ENCODE results near the gene CEBPA.

The CEBPA gene

DNA sequence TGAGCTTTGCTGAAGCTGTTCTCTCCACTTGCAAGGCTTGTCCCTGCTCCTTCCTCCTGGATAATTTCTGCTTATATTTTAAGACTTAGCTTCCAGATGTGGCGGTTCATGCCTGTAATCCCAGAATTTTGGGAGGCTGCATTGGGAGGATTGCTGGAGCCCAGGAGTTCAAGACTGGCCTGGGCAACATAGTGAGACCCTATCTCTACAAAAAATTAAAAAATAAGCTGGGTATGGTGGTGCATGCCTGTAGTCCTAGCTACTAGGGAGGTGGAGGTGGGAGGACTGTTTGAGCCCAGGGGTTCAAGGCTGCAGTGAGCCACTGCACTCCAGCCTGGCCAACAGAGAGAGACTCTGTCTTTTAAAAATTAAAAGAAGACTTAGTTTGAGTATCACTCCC is 31.6 kb downstream of the CEBPA start:
- DNase-seq: no peak

DNA sequence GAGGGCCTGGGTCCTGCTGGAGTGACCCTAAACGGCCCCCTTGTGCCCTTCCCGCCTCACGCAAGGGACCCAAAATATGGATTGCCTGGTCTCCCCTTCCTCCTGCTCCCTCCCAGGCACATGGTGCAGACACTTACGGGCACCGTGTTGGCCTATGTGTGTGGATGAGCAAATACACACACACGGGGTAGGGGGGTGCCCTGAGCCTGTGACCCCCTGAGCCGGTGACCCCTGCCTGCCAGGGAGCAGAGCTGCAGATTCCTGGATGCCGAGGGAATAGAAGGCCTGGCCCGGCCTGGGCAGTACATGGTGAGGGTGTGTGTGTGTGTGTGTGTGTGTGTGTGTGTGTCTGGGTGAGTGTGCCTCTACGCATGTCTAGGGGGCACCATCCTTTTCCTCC is 33.3 kb downstream of the CEBPA start:
- no peak for DNase-seq

DNA sequence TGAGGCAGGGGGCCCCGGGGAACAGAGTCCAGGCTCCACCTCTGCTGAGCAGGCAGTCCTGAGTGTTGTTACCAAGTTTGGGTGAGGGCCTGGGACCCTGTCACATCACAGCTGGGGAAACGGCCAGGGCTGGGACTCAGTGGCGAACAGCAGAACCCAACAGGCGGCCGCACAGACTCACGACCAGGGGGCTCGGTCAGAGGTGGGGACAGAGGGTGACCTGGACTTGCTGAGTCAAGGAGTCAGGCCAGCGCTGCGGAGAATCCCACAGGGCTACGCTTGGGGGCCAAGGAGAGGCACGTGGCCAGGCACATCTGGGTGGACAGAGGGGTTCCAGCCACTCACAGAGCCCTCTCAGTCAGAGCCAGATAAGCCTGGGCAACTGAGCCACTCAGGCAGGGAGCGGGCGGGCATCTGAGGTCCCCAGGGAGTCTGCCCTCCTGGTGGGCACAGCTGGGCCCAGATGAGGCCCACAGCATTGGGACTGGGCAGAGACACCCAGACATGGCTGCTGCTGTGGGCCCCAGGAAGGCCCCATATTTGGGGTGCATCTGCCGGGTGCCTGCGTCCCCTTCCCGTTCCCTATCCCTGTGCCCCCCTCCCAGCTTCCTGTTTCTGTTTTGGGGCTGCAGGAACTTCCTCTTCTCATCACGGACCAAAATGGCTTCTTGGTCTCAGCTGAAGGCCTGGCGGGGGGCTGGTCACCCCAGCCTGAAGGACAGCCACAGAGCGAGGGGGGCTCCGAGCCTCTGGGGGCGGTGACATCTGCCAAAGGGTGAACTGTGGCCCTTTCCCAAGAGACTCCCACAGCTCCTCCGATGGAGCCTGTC is 34.0 kb downstream of the CEBPA start:
- DNase-seq: peak; percentile 34

DNA sequence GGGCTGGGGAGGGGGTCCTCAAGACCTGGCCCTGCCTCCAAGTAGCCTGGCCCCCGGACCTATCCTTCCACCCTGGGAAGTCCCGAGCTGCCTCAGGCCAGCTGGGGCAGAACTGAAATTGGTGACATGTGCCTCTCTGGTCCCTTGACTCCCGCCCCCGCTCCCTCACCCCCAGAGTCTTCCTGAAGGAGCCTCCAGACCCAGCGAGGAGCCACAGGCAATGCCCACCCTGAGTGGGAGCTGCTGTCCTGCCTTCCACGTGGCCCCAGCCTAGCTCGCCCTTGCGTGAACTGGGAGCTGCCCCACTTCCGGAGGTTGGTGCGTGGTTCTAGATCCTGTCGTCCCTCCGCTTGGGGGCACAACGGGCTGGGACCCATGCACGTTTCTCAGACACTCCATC is 34.6 kb downstream of the CEBPA start:
- DNase-seq: no peak

DNA sequence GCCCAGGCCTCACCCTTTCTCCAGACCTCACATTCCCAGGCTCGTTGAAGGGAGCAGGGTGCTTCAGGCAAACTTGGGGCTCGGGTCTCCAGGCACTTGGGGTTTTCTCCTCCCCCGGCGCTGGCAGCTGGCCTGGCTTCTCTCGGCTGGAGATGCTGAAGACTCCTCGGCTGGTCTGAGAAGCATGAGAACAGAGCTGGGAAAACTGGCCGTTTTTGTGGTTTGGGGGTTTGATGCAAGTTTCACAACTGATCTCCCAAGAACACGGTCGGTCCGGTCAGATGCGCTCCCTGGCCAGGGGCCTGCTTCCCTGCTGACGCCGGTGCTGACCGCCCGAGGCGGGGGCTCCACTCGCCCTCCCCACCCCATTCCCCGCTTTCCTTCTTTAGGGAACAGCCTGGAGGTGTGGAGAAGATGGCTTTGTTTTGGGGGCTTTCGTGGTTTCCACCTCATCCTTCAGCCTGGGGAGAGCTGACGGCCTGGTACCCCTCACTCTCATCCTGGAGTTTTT is 35.3 kb downstream of the CEBPA start:
- peak; percentile 61 for DNase-seq

DNA sequence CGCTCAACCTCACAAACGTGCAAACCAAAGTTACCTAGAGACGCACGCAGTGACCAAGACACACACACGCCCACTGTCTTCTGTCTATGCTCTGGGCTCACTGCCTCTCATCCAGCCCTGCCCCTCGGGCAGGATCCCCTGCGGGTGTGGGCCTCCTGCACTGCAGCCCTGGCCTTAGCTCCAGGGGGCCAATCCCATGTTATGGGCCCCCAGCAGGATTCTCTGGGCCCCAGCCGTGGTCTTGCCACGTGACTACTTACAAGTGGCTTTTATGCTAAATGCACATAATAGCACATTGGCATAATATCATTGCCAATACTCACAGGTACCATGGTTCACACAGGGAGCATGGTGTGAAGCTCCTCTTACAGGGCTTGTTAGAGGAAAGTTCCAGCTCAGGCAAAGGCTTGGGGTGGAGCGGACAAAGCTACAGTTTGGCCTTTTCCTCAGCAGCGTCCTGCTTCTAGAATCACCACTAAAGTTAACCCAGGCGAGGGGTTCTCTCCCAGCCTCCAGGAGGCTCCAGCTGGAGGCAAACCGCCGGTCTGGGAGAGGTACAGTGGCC is 37.4 kb downstream of the CEBPA start:
- DNase-seq: no peak

DNA sequence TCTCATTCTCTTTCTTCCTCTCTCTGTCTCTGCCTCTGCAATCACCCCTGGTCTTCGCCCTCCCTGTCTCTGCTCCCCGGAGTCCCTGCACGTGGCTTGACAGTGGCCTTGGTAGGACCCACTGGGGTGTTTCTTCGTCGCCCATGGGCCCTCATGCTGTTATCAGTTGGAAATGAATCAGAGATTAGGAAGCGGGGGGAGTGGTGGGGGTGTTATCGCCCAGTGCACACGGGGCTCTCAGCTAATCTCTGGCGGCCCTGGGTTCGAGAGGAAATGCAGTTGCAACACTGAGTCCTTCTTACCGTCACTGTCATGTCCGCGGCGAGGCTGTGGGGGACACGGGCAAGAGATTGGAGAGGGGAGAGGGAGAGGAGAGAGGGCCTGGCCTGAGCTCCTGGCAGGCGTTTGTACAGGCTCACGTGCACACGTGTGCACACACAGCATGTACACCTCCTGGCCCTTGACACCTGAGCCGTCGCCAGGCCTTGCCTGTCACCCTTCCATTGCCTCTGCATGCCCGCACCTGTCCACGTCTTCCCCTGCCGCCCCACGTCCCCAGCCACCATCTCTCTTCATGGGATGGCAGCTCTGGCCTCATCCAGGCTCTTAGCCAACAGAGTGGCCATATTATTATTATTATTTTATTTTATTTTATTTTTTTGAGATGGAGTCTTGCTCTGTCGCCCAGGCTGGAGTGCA is 38.9 kb downstream of the CEBPA start:
- peak; percentile 84 for DNase-seq

DNA sequence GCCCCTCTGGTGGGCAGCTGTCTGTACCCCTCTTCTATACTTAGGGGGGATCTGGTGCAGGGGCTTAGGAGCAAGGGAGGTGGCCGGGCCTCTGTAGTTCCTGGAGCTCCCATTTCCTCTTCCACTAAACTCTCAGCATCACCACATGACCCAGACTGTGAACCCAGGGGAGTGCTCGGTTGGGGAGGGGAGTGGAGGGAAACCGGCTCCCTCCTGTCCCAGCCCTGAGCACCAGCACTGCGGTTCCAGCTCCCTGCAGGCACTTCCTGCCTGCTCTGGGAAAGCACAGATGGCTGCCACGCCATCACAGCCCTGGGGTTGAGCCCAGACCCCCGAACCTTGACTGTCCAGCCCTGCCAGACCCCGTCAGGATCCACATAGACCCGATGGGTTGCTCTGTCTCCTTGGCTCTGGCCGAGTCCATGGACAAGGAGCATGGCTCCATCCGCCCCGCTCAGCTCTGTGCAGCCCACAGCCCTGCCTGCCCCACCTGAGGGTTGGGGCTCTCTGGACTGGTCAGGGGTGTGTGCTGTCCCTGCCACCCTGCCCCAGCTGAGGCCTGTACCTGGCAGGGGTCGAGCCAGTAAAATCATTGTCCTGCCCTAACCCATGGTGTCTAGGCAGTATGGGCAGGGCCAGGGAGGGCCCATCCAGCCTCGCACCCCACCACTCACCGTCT is 40.7 kb downstream of the CEBPA start:
- DNase-seq: no peak

DNA sequence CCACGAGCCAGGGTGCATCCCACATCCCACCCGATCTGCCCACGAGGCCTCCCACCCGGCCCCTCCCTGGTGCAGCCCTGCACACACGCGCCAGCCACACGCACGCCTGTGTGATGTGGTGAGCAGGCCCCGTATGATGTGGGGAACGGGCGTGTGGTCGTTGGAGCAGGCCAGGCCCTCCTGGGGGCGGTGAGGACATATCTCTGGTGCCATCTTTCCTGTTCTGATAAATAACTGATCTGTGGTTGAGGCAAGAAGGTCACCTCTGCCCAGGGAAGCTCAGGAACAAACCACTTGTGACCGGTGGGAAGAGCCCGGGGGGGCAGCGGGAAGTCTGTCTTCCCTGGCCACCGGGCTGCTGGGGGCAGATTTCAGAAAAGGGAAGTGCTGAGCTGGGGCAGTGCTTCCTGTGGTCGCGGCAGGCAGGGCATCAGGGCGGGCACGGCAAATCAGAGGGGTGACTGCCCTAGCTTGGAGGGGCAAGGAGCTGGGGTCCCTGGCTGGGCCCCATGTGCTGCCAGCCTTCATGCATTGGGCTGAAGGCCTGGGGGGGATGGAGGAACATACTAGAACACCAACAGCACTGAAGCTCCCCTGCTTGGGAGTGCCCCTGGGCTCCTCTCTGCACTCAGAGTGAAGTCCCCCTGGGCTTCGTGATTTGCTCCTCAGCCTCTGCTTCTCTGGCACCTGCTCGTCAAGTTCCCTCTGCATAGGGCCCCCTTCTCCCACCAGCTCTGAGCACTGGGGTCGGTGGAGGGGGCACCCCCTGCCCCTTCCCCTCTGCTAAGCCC is 41.5 kb downstream of the CEBPA start:
- peak; percentile 75 for DNase-seq

DNA sequence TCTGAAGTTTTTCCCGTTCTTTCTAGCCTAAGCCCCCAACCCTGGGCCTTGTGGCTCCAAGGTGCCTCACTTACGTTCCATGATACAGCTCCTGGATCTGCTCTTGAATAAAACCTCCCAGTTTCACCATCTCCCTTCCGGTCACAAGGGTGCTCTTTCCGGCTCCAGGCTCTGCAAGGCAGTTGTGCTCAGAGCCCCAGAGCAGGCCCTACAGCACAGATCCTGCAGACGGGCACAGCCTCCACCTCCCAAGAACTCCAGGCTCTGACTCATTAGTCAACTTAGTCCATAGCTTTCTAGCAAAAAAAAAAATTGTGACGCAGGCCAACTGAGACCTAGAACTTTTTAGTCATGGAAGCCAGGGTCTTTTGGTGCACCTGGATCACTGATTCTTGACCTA is 42.8 kb downstream of the CEBPA start:
- DNase-seq: no peak

DNA sequence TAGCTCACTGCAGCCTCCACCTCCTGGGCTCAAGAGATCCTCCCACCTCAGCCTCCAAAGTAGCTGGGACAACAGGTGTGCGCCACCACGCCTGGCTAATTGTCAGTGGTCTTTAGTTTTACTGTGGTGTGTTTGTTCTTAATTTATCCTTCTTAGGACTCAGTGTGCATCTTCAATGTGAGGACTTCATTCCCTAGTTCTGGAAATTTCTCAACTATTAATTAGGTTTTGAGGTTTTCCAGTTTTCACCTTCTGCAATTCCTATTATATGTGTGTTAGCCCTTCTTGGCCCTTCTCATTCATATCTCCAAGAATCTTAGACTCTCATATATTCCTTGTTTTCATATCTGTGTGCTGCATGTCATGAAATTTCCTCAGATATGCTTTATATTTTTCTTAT is 44.5 kb downstream of the CEBPA start:
- no peak for DNase-seq

DNA sequence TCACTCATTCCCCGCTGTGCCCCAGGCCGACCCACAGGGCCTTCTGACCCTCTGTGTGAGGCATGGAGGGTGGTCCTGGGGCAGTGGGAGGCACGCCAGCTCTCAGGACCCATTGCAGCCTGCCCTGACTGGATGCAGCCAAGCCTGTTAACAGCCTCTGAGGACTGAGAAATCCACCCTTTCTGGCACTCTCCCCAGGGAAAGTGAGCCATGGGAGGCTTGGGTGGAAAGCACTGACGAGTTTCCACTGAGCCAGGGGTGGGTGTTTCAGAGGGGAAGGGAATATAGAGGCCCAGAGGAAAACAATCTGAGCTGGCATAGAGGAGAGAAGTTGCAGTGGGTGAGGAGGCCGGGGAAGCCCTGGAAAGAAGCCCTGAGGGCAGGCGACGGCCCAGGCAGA is 46.1 kb downstream of the CEBPA start:
- no peak for DNase-seq

DNA sequence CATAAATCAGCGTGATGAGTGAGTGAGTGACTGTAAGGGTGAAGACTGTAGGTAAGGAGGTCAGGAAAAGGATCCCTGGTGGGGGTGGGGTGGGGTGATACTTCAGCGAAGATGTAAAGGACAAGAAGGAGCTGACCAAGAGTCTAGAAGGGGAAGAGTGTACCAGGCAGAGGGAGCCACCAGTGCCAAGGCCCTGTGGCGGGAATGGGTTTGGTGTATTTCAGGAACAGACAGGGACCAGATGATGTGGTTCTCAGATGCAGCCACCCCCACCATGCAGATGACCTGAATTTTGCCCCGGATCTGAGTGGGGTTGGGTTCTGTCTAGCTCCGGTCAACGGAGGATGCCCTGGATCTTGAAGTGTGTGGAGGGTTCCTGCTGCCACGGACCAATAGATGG is 46.6 kb downstream of the CEBPA start:
- no peak for DNase-seq

DNA sequence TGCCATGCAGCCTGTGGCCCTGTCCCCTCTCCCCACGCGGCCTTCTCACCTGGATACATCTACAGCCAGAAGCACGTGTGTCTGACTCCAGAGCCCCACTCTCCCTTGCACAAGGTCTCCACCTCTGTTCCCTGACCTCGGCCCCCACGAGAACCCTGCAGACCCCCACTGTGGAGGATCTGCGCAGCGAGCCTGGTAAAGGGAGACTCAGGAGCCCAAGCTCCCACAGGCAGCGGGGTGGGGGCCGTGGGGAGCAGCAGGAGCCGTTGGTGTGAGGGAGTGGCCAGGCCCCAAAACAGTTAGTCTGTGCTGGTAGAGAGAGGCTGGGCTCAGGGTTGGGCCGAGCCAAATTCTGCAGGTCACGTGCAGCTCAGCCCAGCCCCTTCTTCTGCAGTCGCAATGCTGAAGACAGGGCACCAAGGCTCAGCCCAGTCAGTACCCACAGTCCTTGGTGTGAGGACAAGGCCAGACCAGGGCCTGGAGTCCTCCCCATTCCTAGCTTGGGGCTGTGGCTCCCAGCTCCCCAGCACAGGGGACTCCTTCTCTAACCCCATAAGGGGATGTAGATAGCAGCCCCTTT is 48.0 kb downstream of the CEBPA start:
- DNase-seq: no peak

DNA sequence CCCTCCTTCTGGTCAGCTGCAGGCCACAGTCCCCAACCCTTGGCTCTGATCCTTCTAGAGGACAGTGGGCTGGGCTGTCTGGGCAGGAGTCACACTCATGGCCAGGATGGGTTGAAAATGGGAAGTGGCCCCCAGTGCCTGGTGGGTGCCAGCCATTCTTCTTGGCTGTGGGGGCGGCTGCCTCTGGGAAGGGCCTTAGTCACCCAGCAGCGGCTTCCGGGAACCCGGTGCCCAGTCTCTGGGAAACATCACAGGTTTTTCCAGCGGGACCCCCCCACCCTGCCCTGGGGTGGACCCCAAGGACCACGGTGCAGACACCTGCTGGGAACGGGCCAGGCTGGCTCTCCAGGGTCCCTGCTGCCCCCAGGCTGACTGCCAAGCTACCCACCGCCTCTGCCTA is 49.4 kb downstream of the CEBPA start:
- DNase-seq: no peak

DNA sequence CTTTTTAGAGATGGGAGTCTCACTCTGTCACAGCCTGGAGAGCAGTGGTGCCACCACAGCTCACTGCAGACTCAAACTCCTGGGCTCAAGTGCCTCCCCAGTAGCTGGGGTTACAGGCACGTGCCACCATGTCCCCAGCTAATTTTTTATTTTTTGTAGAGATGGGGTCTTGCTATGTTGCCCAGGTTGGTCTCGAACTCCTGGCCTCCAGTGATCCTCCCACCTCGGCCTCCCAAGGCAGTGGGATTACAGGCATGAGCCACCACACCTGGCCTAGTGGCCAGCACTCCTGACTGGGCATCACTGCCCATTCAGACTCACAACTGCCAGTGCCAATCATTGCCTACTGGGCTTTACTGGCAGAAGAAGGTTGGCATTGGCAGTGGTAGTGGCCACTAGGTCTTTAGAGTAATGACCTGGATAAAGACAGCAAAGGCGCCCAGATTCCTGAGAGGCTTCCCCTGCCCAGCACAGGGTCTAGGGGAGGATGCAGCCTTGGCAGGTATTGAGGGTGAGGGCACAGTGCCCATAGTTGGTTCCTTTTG is 49.8 kb downstream of the CEBPA start:
- DNase-seq: no peak

DNA sequence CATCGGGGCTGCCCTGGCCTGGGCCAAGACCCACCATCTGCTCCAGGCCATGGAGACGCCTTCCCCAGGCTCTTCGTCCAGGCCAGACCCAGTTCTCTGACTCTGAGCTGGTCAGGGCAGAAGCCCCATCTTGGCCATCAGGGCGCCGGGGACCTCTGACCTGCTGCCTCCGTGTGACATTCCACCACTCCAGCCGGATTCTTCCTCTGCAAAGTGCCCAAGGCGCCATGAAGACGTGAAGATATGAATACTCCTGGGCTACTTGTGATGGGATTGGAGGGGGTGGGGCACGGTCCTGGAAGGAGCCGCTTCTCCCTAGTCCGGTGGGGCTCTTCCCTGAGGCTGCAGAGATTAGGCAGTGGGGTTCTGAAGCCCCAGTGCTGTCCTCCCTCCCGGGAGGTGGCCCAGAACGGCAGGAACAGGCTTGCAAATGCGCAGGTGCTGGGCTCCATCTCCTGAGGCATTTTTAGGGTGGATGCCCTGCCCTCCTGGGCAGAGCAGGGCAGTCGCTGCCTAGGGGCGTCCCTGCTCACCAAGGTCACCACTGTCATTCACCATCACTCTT is 50.7 kb downstream of the CEBPA start:
- DNase-seq: no peak

DNA sequence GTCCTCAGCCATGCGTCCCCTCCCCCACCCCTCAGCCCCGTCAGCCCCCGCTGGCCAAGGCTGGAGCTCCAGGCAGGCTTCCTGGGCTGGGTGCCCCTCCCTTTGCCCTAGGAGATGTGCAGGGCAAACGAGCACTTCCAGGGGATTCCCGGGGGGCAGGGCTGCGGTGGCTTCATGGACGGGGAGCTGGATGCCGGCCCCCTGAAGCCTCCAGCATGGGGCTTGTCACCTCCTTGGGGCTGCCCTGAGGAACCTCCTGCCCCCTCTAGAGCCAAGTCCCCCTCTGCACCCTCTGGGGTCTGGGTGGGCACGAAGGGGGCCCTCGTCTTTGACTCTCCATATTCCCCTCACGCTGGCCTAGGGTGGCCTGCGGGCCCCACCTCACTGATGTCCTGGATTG is 51.3 kb downstream of the CEBPA start:
- DNase-seq: no peak

DNA sequence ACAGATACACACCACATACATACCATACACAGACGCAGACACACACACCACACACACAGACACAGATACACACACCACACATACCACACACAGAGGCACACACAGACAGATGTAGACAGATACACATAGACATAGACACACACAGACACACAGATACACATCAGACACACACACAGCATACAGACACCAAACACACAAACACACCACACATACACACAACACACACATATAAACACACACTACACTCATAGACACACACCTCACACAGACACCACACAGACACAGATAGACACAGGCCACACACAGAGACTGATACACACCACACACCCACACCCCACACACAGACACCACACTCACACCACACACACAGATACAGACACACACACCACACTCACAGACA is 51.8 kb downstream of the CEBPA start:
- DNase-seq: no peak

Data from hematopoietic multipotent progenitor cell treated with erythropoietin and hydrocortisone succinate and interleukin-3 and kit ligand, for 6 days (in vitro differentiated cells).